HG03442 (cell line): ENCODE results near the gene BEGAIN.

ENCODE experiments used
- ATAC-seq: cut with Tn5 transposase; IDR thresholded peaks from one replicate; pipeline ENCODE4 v1.9.1; 2021; ENCODE audit warnings: mild to moderate bottlenecking, moderate library complexity; ENCODE audit not compliant: unreplicated experiment

Gene BEGAIN

GRCh38 chr14:100570726-100571454 lies 16.3 kb downstream of the BEGAIN start:
- ATAC-seq: no peak

DNA sequence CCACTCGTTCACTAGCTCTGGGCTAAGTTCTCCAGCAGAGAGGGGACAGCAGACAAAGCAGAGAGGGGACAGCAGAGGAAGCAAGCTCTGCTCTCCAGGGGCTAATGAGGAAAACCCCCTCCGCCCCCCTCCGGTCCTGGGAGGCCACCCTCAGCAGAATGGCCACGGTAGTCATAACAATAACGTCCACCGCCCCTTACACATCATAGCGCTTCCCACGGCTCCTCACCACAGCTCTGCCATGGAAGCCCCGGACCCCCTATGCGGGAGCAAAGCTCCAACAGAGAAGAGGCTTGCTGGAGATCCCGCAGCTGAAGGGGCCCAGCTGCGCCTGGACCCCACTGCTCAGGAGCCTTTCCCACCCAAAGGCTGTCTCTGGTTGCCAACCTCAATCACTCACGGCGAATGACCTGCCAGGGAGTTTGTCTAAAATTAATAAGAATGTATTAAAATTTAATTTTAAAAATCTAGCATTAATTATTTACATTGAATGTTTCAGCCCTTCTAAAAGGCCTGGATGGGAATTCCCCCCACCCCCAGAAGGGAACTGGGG lies 17.4 kb downstream of the BEGAIN start:
- no peak for ATAC-seq

- ATAC-seq: no peak
Measured at GRCh38 chr14:100568998-100569733, 18.1 kb downstream of the BEGAIN start.

DNA sequence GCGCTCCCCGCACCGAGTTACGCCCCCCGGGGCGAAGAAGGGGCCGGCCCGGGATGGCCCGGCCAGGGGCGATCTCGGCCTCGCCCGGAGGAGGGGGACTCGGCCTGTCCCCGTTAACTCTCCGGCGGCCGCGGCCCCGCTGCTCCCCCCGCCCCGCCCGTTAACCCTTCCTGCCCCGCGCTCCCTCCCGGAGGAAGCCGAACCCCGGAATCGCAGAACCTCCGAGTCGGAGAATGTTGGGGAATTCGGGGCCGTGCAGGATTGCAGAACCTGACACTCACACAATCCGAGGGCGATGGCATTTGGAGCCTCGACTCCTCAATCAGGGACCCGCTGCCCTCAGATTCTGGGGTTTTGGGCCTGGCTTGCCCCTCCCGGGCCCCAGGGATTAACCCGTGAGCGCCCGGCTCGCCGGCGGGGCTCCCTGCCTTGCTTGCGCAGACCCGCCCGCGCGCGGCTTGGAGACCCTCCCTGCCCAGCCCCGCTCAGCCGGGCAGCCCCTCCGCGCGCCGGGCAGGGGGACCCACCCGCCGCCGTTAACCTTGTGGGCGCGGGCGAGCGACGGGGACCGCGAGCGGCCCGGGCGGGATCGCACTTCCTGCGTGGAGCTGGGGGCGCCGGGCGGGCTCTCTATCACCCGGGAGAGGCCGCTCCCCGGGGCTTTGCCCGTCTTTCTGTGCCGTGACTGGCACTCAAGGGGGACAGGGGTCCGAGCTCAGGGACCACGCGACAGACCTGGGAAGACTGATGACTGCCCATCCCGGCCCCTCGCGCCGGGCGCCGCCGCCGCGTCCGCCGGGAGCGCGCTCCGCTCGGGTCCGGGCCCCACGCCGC lies 18.8 kb downstream of the BEGAIN start:
- no peak for ATAC-seq

DNA sequence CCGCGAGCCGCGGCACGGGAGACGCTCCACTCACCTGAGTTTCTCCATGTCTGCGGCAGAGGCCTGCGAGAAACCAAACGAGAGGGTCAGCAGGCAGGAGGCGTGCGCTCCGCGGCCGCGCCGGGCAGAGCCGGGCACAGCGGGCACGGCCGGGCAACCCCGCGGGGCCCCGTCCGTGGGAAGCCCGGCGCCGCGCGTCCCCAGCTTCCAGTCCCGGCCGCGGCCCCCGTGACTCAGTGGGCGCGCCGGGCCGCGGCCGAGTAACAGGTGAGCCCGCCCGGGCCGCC lies 19.4 kb downstream of the BEGAIN start:
- no peak for ATAC-seq

- no peak for ATAC-seq
Measured at GRCh38 chr14:100567009-100567876, 20.0 kb downstream of the BEGAIN start.

GRCh38 chr14:100566586-100566985 lies 20.6 kb downstream of the BEGAIN start:
- no peak for ATAC-seq

- no peak for ATAC-seq
Measured at GRCh38 chr14:100566119-100566518, 21.1 kb downstream of the BEGAIN start.

DNA sequence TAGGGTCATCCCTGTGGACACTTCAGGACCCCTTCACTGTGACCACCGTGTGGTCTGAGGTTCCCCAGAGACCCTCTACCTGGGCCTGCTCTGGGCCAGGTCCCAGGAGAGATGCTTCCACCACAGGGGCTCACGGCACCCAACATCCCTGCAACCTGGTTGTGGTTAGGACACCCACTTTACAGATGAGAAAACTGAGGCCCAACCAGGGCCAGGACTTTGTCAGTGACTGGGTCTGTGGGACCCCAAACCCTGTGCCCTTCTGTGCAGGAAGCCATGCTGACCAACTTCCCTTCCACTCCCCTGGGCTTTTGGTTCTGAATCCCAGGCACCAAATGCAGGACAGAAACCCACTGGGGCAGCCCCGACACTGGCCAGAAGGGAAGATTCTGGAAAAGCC lies 21.6 kb downstream of the BEGAIN start:
- no peak for ATAC-seq

GRCh38 chr14:100564512-100564911 lies 22.7 kb downstream of the BEGAIN start:
- ATAC-seq: no peak

- no peak for ATAC-seq
Measured at GRCh38 chr14:100562751-100563150, 24.5 kb downstream of the BEGAIN start.

DNA sequence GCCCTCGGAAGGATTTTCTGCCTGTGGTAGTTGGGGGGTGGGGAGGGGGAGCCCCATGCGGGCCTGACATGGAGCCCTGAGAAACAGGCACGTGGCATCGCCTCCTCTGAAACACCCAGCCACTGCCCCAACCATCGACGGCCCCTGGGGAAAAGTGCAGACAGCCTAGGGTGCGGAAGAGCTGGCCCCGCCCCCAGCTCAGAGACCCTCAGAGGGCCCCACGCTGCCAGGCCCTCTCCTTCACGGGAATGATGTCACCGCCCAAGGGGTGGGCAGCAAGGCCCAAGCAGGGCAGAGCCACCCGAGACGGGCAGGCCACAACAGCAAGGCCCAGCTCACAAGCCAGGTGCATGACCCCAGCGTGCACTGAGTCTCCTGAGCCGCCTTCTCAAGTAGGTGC lies 26.2 kb downstream of the BEGAIN start:
- no peak for ATAC-seq

DNA sequence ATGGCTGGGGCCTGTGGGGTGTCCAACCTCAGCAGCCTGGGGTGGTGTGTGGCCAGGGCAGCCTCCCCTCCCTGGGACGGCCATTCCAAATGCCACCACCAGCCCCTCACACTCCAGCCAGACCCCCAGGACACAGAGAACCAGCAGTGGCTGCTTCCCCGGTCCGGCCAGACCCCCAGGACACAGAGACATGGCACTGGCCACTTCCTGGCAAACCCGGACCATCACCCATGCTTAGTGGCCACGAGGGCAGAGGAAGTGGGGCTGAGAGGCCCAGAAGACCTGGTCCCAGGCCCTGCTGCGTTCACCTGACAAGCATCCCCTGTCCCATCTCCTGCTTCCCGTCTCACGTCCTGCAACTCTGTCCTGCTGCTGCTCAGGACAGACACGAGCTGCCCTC lies 26.7 kb downstream of the BEGAIN start:
- ATAC-seq: no peak

DNA sequence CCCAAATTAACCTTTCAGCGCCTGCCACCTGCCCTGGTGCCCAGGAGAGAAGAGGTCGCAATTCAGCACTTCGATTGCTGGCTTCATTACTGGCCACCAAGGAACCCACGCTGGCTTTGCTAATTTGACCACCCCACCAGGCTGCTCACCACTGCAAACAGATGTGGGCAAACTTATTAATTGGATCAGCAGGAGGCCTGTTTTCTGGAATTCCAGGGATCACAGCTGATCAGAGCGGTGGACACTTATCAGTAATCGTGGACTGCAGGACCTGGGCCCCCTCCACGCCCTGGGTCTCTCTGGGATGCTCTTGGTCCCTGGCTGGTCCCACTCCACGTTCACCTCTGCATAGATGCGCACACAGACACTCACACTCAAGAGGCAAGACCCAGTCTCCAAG lies 27.8 kb downstream of the BEGAIN start:
- ATAC-seq: no peak

DNA sequence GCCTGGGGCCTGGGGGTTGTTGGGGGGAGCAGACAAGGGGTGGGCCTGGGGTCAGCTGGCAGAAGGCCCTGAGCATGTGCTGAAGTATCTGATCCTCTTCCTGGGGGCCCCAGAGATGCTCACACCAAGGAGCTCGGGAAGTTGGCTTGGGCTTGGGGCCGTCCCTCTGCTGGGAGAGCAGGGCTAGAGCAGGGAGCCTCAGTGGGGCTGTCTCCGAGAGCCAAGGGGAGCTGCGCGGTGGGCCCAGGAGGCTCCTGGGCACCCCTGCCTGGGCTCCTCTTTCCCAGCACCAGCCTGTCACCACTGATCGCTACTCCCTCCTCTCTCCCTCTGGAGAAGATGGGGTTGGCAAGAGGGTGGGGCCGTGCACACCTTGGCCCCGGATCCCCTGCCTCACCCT lies 28.3 kb downstream of the BEGAIN start:
- no peak for ATAC-seq

GRCh38 chr14:100558226-100558625 lies 29.0 kb downstream of the BEGAIN start:
- no peak for ATAC-seq

DNA sequence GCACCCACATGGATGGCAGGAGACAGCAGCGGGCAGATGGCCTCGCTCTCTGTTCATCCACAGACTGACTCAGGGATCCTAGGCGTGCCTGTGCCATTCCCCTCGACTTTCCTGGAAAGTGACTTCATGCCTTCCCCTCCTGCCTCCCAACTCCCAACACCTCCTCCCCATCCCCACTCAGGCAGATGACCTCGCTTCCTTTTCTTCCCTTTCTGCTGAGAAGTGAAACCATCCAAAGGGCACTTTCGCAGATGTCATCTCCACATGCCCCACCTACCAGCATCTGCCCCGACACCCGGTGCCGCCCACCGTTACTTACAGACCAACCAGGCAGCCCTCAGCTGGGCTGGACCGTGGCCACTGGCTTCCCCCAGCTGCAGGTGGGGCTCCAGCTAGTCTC lies 29.6 kb downstream of the BEGAIN start:
- no peak for ATAC-seq

- no peak for ATAC-seq
Measured at GRCh38 chr14:100556936-100557505, 30.2 kb downstream of the BEGAIN start.

DNA sequence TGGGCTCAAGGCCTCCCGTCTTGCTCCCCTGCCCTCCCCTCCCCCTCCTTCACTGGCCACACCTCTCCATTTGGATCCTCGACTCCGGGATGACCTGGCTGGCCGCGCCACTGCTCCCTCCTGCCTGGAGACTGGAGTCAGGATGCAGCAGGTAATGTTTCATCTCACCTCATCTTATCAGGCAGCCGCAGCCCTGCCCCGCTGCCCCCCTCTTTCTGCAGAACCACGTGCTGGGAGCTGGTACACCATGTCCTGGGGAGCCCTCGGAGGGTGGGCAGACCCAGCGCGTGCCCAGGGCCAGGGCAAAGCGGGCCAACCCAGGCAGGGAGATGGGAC lies 31.1 kb downstream of the BEGAIN start:
- ATAC-seq: no peak

DNA sequence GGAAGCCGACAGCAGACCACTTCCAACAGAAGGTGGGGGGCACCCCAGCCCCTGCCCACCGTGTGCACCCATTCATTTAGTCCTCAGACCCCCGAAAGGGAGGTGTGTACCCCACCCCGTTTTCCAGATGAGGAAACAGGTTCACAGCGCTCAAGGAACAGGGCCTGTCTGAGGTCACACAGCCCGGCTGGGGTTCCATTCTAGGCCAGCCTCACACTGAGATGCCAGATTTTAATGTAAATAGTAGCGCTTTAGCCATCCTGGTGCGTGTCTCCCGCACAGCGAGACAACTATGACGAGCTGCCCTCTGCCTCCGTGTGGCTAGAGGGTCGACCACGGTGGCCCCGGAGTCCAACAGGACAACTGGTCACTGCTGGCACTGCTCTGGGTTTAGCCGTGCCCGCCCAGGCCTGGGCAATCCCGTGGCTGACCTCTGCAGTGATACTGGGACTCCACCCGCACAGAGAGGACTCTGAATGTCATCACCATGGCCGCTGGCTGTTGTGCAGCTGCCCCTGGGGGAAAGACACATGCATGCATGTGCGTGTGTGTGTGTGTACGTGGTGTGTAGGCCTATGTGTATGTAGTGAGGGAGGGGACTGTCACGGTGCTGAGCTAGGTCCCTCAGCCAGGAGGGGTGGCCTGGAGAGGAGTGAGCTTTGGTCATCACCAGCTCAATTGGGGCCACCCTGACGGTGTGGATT lies 31.6 kb downstream of the BEGAIN start:
- no peak for ATAC-seq
